ENCODE data around the gene PDK2.

Gene PDK2

DNA sequence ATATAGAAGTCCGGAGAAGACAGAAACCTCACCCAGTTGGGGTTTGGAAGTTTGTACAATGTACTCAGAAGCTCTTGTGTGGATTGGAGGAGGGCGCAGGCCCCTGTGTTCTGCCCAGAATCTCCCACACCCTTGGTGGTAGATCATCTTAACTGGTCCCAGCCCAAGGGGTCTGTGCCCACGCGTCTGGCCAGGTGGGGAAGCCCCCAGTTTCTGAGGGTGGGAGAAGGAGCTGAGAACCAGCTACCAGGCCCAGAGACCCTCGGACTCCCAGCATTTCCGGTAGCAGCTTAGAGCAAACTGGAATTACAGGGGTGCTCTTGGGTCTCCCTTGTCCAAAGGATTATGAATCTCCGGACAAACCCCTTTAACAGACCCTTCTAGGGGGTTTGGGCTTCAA lies 57.6 kb downstream of the PDK2 start:
- DNase-seq: no peak

- no peak for DNase-seq
Measured at GRCh38 chr17:50153650-50154575, 58.8 kb downstream of the PDK2 start.

DNA sequence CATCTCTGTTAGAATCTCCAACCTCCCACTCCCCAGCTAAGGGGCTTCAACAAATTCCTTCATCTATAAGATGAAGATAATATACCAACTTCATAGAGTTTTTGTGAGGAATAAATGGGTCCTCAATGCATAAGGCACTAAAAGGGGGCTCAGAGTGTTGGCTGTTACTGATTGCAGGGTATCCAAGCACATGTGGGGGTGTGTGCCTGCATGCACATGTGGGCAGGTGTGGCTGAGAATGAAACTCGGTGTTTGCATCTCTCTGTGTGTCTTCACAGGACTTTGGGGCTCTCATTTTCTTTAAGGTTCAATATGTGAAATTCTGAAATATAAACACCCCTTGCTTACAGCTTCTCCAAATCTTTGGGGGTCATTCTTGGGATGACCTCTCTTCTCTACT lies 59.5 kb downstream of the PDK2 start:
- no peak for DNase-seq

- DNase-seq: no peak
Measured at GRCh38 chr17:50155115-50155819, 60.1 kb downstream of the PDK2 start.

- DNase-seq: no peak
Measured at GRCh38 chr17:50157891-50158290, 62.7 kb downstream of the PDK2 start.

DNA sequence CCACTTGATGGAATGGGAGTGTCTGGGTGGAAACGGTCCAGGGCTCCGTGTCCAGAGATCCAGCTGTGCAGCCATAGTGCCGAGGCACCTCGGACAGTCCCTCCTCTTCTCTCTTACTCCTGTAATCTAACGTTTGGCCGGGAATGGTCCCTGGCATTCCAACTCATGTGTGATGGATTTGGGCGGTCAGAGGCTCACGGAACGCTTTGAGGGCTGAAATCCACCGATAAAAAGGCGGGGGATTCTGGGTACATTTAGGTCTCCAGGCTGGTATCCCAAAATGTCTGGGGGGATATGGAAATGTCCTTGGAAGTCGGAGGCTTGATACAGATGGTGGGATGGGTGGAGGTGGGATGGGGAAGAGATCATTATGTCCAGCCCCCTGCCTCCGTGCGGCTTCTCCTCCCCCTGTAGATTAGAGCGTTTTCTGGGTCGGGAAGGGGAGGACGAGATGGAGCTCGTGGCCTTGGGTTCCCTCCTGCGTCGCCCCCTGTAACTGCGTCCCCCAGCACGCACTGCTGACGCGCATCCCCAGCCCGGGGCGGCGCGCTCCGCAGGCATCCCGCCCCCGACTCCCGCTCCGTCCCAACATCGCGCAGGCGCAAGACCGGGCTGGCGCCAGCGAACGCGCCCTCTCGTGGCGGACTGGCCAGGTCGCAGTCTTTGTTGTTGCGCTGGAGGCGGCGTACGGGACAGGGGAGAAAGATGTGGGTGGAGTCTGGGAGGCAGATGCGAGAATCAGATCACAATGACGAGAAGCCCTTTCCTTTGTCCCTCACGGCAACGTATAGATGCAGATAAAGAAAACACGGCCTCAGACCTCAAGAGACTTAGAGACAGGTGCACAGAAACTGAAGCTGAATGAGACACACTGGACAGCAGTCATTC lies 66.1 kb downstream of the PDK2 start:
- peak; percentile 99 for DNase-seq
